Panc1 (cell line): Measurements from ENCODE around the gene C1QTNF3. TPM values are rescaled to one million over a fixed set of nuclear protein-coding genes. Genes with fewer than 3 reads are reported as not detected.

Experiments used
- ATAC-seq: fragments of 200-7000 bp; cut with Tn5 transposase; 2 replicates; pipeline ENCODE4 v1.9.1; 2020; ENCODE audit warnings: mild to moderate bottlenecking, moderate library complexity
- BruUV-seq: library from RNA; stranded (reverse); fragments of 400-500 nt; replicated peaks from 2 replicates; lab custom pipeline; 2021; lab: Mats Ljungman, UMichigan
- CTCF ChIA-PET: fragments of 300-600 bp; sonication (Branson Sonifier 250); formaldehyde crosslinking; loops from one replicate; lab custom pipeline; 2022; ENCODE audit warnings: antibody characterized with exemption; lab: Charles Lee
- POLR2A ChIA-PET: fragments of 300-600 bp; sonication (Branson Sonifier 250); formaldehyde crosslinking; loops from one replicate; lab custom pipeline; 2022; ENCODE audit warnings: antibody characterized with exemption; lab: Charles Lee
- DNase-seq: peaks from one replicate; pipeline ENCODE4 v3.0.0-alpha.2; 2010; ENCODE audit warnings: low read depth, low spot score
- H3K27ac ChIP-seq: 2 replicates; pipeline ENCODE4 v1.5.1; 2011; ENCODE audit warnings: mild to moderate bottlenecking, low read length, inconsistent platforms
- H3K27me3 ChIP-seq: fragments of 200-500 bp; sonication (Bioruptor generic); 2 replicates; pipeline ENCODE4 v1.6.0; 2014; ENCODE audit warnings: low read length, inconsistent platforms; ENCODE audit not compliant: control insufficient read depth, insufficient read depth
- H3K36me3 ChIP-seq: fragments of 200-500 bp; sonication (Bioruptor generic); 2 replicates; pipeline ENCODE4 v1.5.1; 2014; ENCODE audit warnings: inconsistent platforms, mild to moderate bottlenecking, low read length, moderate library complexity; ENCODE audit not compliant: control insufficient read depth, insufficient read depth
- H3K4me1 ChIP-seq: 2 replicates; pipeline ENCODE4 v1.5.1; 2011; ENCODE audit warnings: inconsistent platforms, mild to moderate bottlenecking, low read length, moderate library complexity; ENCODE audit not compliant: control insufficient read depth, insufficient read depth
- H3K4me3 ChIP-seq, 2 experiments: 2 replicates each; pipeline ENCODE4 v1.5.1; 2011 to 2012; ENCODE audit warnings: low read depth in 2 of 2, low read length in 2 of 2, mild to moderate bottlenecking in 2 of 2, inconsistent platforms in 1 of 2, moderate library complexity in 1 of 2
- H3K9me3 ChIP-seq: fragments of 200-500 bp; sonication (Bioruptor generic); 2 replicates; pipeline ENCODE4 v1.5.1; 2014; ENCODE audit warnings: low read depth, mild to moderate bottlenecking, inconsistent platforms, low read length, moderate library complexity; ENCODE audit not compliant: control insufficient read depth, insufficient read depth
- POLR2AphosphoS5 ChIP-seq: IDR thresholded peaks from 2 replicates; pipeline ENCODE4 v1.6.1; 2012; ENCODE audit warnings: mild to moderate bottlenecking, low read depth, low read length, moderate library complexity
- SIN3A ChIP-seq: IDR thresholded peaks from 2 replicates; pipeline ENCODE4 v1.6.1; 2012; ENCODE audit warnings: low read depth, mild to moderate bottlenecking, low read length, moderate library complexity, borderline replicate concordance; ENCODE audit not compliant: insufficient read depth
- TCF7L2 ChIP-seq: IDR thresholded peaks from 2 replicates; pipeline ENCODE4 v1.6.1; 2011; ENCODE audit warnings: mild to moderate bottlenecking, low read depth, low read length, inconsistent platforms
- in situ Hi-C: cut with HindIII; loops from 2 replicates; pipeline ENCODE4 v1.10.0; 2016; ENCODE audit warnings: low sequenced_read_pairs, low pct_unique_long_range_greater_than_20kb
- intact Hi-C: fragments of 100-400 bp; cut with micrococcal nuclease; formaldehyde crosslinking; loops from one replicate; pipeline ENCODE4 v1.10.0; 2022; ENCODE audit not compliant: unreplicated experiment
- total RNA-seq: library from RNA; stranded (reverse); gene quantifications from one replicate; pipeline ENCODE4 v1.2.1, GENCODE V29; 2021; ENCODE audit not compliant: unreplicated experiment
- TF ChIP-seq, protein P1 (sequence below): fragments of 450-650 bp; IDR thresholded peaks from 2 replicates; pipeline ENCODE4 v1.5.1; 2017; ENCODE audit warnings: mild to moderate bottlenecking
- TF ChIP-seq, protein P2 (sequence below), 2 experiments: IDR thresholded peaks; 2 replicates each; pipeline ENCODE4 v1.6.1; 2011 to 2012; ENCODE audit warnings: low read depth in 2 of 2, control low read depth in 1 of 2, low read length in 1 of 2, mild to moderate bottlenecking in 1 of 2, moderate library complexity in 1 of 2; ENCODE audit not compliant: insufficient read depth in 1 of 2

The C1QTNF3 gene
- total RNA-seq, 1 experiment from 2014 or later, result 2.1 TPM

DNA sequence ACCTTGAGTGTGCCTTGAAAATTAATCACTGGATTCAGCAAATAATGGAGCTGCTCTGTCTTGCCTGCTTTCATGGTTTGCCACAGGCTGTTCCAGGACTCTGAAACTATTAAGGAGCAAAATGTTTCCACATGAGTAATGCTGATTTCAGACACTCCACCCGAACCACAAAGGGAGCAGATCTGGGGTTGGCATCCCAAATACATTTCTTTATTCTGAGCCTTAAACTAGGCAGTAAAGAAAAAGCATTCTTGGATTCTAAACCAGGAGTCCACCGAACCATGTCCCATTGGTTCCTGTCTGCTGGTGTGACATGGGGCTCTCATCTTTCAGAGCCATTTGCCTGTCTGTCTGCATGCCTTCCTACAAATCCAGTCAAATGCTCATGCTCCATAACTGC lies 10.1 kb upstream of the C1QTNF3 start:
- no peaks in the 10 kb centered on the region for H3K4me1 ChIP-seq
- H3K36me3 ChIP-seq, result no peaks in the 10 kb centered on the region
- no peaks in the 10 kb centered on the region for H3K27me3 ChIP-seq
- ChIA-PET CTCF (no interaction called here), POLR2A (interaction anchor here (0.6 kb wide), 1 partner anchor 401 kb away, joined by 4 read pairs; no protein-coding TSS in a partner anchor)
- H3K4me3 ChIP-seq, result no peak overlapping the region
- H3K27ac ChIP-seq, result no peak overlapping the region
- intact Hi-C loops (no loop called here), in situ Hi-C loops (no loop called here)
- TF ChIP-seq POLR2AphosphoS5 (no peak), SIN3A (no peak), TCF7L2 (no peak)
- TF ChIP-seq, protein P1, sequence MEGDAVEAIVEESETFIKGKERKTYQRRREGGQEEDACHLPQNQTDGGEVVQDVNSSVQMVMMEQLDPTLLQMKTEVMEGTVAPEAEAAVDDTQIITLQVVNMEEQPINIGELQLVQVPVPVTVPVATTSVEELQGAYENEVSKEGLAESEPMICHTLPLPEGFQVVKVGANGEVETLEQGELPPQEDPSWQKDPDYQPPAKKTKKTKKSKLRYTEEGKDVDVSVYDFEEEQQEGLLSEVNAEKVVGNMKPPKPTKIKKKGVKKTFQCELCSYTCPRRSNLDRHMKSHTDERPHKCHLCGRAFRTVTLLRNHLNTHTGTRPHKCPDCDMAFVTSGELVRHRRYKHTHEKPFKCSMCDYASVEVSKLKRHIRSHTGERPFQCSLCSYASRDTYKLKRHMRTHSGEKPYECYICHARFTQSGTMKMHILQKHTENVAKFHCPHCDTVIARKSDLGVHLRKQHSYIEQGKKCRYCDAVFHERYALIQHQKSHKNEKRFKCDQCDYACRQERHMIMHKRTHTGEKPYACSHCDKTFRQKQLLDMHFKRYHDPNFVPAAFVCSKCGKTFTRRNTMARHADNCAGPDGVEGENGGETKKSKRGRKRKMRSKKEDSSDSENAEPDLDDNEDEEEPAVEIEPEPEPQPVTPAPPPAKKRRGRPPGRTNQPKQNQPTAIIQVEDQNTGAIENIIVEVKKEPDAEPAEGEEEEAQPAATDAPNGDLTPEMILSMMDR, result no peak
- TF ChIP-seq, protein P2, sequence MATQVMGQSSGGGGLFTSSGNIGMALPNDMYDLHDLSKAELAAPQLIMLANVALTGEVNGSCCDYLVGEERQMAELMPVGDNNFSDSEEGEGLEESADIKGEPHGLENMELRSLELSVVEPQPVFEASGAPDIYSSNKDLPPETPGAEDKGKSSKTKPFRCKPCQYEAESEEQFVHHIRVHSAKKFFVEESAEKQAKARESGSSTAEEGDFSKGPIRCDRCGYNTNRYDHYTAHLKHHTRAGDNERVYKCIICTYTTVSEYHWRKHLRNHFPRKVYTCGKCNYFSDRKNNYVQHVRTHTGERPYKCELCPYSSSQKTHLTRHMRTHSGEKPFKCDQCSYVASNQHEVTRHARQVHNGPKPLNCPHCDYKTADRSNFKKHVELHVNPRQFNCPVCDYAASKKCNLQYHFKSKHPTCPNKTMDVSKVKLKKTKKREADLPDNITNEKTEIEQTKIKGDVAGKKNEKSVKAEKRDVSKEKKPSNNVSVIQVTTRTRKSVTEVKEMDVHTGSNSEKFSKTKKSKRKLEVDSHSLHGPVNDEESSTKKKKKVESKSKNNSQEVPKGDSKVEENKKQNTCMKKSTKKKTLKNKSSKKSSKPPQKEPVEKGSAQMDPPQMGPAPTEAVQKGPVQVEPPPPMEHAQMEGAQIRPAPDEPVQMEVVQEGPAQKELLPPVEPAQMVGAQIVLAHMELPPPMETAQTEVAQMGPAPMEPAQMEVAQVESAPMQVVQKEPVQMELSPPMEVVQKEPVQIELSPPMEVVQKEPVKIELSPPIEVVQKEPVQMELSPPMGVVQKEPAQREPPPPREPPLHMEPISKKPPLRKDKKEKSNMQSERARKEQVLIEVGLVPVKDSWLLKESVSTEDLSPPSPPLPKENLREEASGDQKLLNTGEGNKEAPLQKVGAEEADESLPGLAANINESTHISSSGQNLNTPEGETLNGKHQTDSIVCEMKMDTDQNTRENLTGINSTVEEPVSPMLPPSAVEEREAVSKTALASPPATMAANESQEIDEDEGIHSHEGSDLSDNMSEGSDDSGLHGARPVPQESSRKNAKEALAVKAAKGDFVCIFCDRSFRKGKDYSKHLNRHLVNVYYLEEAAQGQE (IDR thresholded peaks at IDR 0.05; ENCODE audit: insufficient read depth in 1 of 2, low read depth in 2 of 2, low read length in 1 of 2), result no peak
- no peaks in the 10 kb centered on the region for H3K9me3 ChIP-seq
- BruUV-seq, result no TSS peak
- DNase-seq (no peak), ATAC-seq (no peak)

DNA sequence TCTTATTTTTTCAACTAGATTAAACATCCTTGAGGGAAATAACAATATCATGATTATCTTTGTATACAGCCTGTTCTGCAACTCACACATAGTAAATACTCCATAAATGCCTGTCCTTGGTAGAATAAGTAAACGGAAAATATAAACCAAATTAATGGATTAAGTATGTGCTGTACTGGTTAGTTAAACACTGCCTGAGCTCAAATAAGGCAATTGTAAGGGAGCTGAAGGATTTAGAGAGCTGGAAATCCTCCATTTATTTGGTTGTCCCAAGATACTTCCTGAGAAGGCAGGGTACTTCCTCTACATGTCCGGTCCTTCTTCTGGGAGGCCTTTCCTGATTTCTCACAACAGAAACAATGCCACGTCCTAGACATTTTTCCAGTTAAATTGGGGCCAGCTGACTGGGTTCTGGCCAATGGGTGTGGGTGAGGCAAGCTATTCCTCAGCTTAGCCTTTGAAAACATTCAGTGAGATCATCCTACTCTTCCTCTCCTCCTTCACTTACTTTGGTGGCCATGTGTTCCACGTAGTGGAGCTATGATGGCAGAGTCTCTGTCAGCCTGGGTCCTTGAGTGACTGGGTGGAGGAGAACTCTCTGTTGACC lies 8.5 kb upstream of the C1QTNF3 start:
- no peak for DNase-seq
- no peaks in the 10 kb centered on the region for H3K4me1 ChIP-seq
- POLR2A ChIA-PET, result no interaction called here
- no peaks in the 10 kb centered on the region for H3K36me3 ChIP-seq
- TF ChIP-seq, protein P1, result no peak
- TF ChIP-seq POLR2AphosphoS5, result no peak
- TF ChIP-seq, protein P2 (IDR thresholded peaks at IDR 0.05; ENCODE audit: insufficient read depth in 1 of 2, low read depth in 2 of 2, low read length in 1 of 2), result no peak
- no peak for TF ChIP-seq SIN3A
- no peak for TF ChIP-seq TCF7L2
- in situ Hi-C loops (no loop called here), intact Hi-C loops (no loop called here)
- no peak for ATAC-seq
- H3K9me3 ChIP-seq, result no peaks in the 10 kb centered on the region
- no TSS peak for BruUV-seq
- CTCF ChIA-PET, result no interaction called here
- H3K4me3 ChIP-seq, result no peak overlapping the region
- H3K27me3 ChIP-seq, result no peaks in the 10 kb centered on the region
- H3K27ac ChIP-seq, result no peak overlapping the region
